ENCODE data around the gene PPP6C. TPM values are rescaled to one million over a fixed set of nuclear protein-coding genes. Genes with fewer than 3 reads are reported as not detected.
"Not testable (repeated sequence)": the region's sequence is repeated elsewhere in the genome, so short reads cannot be mapped to it uniquely, and the experiment has no call there.

The PPP6C gene
- total RNA-seq, 1 donor from 2014 or later = 23.3 TPM

DNA sequence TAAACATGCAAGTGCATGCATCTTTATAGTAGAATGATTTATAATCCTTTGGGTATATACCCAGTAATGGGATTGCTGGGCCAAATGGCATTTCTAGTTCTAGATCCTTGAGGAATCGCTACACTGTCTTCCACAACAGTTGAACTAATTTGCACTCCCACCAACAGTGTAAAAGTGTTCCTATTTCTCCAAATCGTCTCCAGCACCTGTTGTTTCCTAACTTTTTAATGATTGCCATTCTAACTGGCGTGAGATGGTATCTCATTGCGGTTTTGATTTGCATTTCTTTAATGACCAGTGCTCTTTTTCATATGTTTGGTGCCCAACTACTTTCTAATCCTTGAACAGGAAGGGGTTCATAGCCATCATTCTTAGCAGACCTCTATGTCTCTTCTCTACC lies 7.8 kb downstream of the PPP6C start:
- not testable (repeated sequence) for DNase-seq

DNA sequence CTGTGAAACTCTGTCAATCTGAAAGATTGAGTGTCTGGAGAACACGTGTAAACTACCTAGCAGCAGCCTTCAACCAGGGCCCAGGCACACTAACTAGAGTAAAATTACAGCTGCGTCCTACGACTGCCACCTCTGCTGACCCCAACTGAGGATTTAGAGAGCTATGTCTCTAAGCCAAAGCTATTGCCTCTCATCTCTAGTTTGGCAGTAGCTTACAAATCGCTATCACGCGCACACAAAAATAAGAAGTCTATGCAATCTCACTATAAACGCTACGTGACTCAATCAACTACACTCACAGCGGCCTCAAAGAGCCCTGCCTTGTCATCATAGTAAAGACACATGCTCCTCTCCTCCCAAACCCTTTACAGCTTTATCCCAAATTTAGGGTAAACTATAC lies 8.7 kb downstream of the PPP6C start:
- DNase-seq = no peak

DNA sequence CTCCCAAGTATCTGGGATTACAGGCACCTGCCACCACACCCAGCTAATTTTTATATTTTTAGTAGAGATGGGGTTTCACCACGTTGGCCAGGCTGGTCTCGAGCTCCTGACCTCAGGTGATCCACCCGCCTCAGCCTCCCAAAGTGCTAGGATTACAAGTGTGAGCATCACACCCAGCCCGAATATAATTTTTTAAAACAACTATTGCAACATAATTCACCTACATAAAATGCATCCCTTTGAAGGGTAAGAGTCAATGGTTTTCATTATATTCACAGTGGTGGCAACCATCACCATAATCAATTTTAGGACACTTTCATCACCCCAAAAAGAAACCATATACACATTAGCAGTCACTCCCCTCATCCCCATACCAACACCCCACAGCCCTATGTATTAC lies 9.8 kb downstream of the PPP6C start:
- DNase-seq = not testable (repeated sequence)

DNA sequence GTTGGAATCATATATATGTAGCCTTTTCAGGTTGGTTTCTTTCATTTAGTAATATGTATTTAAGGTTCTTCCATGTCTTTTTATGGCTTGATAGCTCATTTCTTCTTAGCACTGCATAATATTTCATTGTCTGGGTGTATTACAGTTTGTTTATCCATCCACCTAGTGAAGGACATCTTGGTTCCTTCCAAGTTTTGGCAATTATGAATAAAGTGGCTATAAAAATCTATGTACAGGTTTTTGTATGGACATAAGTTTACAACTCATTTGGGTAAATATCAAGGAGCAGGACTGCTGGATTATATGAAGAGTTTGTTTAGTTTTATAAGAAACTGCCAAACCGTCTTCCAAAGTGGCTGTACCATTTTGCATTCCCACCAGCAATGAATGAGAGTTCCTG lies 11.7 kb downstream of the PPP6C start:
- no peak for DNase-seq

DNA sequence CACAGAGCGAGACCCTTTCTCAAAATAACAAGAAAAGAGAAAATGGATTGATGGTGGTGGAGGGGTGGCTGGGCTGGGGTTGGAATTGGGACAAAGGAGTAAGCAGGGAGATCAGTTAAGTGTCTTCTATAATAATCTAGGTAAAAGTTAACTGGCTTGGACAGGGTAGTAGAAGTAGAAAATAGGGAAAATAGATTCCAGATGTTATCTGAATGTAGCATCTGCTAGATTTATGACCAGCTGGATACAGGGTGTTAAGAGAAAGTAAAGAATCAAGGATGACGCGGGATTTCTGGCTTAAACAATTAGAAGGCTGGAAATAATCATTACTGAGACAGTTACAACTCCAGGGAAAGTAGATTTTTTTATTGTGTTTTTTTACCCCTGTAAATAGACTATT lies 13.0 kb downstream of the PPP6C start:
- peak; percentile 72 for DNase-seq

DNA sequence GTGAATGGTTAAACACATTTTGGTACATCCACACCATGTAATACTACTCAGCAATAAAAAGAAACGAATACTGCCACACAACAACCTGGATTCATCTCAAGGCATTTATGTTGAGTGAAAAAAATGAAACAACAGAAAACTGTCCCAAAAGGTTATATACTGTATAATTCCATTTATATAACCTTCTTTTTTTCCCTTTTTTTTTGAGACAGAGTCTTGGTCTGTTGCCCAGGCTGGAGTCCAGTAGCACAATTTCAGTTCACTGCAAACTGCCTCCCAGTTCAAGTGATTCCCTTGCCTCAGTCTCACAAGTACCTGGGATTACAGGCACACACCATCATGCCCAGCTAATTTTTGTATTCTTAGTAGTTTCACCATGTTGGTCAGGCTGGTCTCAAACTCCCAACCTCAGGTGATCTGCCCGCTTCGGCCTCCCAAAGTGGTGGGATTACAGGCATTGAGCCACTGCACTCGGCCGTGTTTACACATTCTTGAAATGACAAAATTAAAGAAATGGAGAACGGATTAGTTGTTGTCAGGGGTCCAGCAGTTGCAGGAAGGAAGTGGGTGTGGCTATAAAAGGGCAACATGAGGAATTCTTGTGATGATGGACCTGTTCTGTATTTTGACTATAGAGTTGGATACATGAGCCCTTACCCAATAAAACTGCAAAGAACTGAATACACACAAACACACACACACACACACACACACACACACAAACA lies 17.4 kb downstream of the PPP6C start:
- DNase-seq = peak; percentile 19

DNA sequence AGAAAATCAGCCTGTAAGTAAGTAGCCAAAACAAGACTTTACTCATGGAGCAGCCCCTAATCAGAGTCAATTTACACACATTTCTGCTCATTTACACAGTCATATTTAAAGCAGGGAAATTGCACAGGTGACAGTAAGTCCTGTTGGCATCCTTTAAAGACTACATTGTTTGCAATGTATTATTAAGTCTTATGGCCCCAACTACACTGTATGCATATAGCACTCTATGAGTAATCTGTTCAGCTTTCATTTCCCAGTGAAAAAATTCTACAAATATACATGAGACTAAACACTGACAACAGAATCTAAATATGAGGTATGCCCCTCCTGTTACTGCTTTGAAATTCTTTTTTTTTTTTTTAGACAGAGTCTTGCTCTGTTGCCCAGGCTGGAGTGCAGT lies 19.7 kb downstream of the PPP6C start:
- no peak for DNase-seq

DNA sequence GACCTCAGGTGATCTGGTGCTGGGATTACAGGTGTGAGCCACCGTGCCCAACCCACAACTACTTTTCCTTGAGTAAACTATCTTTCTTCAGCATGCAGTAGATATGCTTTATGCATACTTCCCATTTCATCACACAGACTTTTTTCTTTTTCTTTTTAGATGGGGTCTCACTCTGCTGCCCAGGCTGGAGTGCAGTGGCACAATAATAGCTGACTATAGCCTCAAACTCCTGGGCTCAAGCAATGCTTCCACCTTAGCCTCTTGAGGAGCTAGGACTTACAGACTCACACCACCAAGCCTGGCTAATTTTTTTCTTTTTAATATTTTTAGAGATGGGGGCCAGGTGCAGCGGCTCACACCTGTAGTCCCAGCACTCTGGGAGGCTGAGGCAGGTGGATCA lies 22.8 kb downstream of the PPP6C start:
- DNase-seq = no peak

DNA sequence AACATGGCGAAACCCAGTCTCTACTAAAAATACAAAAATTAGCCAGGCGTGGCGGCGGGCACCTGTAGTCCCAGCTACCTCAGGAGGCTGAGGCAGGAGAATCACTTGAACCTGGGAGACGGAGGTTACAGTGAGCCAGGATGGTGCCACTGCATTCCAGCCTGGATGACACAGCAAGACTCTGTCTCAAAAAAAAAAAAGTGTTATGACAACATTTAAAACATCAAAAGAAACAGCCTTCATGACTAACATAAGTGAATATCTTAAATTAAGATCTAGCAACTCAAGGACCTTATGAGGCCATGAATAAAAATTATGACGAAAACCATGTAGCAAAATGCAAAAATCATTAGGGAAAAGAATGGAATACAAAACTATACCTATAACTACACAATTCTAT lies 26.7 kb downstream of the PPP6C start:
- not testable (repeated sequence) for DNase-seq

DNA sequence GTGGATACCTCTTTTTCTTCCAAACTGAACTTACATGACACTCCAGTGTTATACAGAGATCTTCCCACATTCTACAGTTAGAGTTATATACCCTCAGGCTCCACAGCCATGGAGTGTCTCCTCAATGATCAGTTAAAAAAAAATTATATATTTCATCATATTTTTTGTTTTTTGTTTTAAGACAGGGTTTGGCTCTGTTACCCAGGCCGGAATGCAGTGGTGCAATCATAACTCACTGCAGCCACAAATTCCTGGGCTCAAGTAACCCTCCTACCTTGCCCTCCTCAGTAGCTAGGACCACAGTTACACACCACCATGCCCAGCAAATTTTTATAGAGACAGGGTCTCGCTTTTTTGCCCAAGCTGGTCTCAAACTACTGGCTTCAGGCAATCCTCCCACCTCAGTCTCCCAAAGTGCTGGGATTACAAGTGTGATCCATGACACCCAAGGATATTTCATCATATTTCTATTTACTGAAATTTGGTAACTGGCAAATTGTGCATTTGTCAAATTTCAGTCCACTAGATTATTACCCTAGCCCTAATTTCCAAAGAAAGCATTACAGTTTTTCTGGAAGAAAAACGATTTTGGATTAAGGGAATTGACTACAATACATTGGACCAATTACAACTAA lies 28.2 kb downstream of the PPP6C start:
- no peak for DNase-seq

DNA sequence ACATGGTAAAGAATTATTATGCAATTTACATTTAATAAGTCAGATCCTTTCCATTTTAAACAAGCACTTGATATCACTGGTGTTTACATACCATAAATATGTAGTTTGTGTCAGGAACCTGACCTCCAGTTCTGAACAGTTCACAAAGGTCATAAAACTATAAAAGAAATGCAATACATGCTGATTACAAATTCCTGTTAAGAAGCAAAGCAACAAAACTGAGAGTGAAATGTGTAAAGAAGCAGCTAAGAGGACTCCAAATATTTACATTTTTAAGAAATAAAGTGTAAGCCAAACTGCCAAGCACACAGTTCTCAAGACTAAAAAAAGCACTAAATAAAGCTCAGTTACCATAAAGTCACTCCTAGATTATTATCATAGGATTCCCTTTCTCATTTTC lies 28.9 kb downstream of the PPP6C start:
- no peak for DNase-seq

DNA sequence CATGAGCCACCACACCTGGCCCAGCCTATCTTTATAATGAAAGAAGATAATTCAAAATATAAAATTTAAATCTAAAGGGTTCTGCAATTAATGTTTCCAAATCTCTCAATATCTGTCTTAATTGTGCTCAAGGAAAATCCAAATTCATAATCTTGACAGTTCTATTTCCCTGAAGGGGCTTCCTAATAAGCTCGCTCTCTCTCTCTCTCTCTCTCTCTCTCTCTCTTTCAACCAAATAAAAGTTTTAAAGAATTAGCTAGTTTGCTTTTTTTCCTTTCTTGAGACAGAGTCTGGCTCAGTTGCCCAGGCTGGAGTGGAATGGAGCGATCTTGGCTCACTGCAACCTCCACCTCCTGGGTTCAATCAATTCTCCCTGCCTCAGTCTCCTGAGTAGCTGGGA lies 33.1 kb downstream of the PPP6C start:
- no peak for DNase-seq

DNA sequence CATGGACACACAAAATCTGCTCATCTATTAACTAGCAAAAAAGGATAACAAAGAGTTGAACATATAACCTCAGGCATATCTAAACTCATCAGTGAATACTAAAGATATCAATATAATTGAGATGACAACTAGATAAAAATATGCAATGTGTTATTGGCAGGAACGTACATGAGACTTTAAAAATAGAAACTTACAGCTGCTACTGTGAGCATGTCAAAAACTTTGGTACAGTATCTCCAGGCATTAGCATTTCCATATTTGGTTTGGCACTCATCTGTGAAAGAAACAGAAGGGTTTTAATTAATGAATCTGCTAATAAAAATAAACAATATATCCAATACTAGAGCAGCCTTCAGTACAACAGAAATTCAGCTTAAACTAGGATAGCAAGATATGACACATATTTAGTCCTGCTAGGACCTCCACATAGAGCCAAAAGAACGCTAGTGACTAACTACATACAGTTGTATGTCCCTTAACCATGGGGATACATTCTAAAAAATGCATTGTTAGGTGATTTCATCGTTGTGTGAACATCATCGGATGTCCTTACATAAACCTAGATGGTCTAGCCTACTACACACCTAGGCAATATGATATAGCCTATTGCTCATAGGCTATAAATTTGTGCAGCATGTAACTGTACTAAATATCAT lies 35.8 kb downstream of the PPP6C start:
- DNase-seq = no peak

DNA sequence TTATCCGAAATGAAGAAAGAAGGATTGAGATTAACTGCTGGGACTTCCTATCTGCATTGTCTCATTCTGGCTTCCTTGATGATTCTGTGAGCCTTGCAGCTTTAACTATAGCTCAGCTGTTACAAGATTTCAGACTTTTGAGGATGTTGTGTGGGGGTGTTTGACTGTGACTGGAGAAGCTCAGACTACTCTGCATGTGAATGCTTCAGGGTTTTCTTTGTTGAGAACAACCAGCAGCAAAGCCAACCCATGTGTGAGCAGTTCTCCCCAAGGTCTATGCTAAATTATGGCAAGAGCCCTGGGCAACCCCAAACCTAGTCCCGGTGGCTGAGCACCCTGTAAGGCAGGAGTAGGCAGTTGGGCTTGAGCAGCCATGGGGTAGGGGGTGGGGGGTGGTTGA lies 37.9 kb downstream of the PPP6C start:
- no peak for DNase-seq

DNA sequence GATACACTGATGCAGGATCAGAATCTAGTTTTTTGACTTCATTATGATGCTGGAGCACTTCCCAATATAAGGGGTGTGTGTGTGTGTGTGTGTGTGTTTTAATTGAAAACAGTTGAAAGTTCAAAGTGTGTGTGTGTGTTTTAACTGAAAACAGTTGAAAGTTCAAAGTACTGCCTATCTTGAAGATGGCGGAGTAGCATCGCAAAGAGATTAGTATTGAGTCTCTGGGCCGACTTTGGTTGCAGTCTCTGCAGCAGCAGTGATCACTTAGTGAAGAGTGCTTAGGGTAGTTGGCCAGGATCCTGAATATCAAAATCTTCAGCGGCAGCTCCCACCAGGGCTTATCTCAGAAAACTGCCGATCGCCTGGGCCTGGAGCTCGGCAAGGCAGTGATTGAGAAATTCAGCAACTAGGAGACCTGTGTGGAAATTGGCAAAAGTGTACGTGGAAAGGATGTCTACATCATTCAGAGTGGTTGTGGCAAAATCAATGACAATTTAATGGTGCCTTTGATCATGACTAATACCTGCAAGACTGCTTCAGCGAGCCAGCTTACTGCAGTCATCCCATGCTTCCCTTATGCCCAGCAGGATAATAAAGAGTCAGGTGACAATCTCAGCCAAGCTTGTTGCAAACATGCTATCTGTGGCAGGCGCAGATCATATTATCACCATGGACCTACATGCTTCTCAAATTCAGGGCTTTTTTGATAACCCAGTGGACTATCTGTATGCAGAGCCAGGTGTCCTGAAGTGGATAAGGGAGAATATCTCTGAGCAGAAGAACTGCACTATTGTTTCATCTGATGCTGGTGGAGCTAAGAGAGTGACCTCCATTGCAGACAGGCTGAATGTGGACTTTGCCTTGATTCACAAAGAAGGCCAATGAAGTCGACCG lies 39.0 kb downstream of the PPP6C start:
- DNase-seq = no peak

DNA sequence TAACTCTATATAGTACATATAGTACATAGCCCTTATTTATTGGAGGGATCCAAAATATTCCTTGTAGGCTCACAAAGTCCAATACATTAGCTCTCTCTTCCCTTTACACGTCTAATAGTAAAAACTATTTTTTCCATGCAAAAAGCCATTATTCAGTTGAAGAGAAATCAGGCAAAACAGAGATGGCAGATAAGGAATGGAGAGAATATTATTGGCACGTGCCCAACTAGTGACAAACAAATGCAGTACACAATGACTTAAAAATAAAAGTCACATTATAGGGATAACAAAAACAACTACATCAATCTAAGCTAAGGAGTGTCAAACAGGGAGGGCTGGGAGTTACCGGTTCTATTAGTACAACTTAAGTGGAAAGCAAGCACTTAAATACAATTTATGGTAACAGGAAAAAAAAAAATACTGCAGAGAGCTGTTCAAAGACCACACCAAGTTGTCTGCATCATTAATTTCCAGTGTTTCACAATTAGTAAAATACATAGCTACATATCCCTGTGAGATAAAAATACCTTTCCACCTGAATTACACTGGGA lies 42.1 kb downstream of the PPP6C start:
- DNase-seq = no peak

DNA sequence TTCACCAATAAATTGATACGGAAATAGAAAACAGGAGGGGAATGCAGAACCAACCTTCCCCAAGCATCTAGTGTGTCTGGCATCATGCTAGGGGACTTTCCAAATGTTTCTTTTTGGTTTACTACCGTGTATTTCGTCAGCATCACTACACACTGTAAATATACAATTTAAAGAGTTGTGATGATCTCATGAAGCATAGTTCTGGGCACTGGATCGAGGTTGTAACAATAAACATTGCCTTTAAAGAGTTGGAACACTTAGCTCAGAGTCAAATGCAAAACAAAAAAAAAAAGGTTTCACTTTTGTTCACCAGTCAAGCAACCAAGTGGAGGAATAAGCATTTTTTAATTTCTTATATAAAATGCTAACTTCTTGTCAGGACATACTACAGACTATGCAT lies 43.4 kb downstream of the PPP6C start:
- DNase-seq = peak; percentile 14

DNA sequence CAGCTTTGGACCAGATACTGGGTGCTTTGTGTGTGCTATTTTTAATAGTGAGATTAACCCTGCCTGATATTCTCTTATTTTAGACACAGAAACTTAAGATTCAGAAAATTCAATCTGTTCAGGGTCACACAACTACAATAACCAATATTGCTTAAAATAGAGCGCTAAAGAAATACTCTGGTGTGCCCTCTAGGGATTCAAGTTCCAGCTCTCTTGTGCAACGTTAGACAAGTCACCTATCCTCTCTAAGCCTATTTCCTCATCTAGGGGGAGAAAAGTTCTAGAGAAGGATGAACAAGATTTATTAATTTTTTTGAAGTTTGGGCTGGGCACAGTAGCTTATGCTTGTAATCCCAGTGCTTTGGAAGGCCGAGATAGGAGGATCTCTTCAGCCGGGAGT lies 44.2 kb downstream of the PPP6C start:
- no peak for DNase-seq

DNA sequence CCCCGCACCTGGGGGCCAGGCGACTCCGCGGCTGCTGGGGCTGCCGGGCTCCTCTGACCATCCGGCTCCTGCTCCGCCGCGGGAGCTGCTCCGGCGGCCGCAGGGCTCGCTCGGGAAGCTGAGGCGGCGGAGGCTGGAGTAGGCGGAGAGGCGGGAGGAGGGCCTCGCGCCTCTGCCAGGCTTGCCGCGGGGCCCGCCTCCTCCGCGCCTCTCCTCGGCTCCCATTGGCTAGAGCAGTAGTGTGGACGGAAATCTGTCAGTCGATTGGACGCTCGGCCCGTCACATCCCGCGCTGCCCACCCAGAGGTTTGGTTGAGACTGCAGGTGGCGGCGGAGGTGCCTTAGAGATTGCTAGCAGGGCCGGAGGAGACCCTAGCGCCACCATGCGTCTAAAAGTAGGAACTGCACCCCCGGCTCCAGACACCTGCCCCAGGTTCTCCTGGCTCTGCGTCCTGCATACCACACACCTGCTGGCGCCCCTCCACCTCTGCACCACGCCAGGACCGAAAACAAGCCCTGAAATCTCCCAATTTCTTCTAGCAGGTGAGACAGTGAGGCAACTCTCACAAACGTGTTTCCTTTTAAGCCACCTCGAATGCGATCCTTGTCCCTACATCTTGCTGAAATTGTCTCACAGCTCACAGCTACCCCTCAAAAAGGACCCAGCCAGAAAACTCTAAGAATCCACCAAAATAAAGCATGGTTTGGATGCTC lies 46.1 kb downstream of the PPP6C start, which contains the start of gene SCAI:
SCAI (minus strand) TSS at position 152 of the 714 bp plus-strand sequence; CDS start at position 61, 91 bp downstream.
- DNase-seq = peak; percentile 100

DNA sequence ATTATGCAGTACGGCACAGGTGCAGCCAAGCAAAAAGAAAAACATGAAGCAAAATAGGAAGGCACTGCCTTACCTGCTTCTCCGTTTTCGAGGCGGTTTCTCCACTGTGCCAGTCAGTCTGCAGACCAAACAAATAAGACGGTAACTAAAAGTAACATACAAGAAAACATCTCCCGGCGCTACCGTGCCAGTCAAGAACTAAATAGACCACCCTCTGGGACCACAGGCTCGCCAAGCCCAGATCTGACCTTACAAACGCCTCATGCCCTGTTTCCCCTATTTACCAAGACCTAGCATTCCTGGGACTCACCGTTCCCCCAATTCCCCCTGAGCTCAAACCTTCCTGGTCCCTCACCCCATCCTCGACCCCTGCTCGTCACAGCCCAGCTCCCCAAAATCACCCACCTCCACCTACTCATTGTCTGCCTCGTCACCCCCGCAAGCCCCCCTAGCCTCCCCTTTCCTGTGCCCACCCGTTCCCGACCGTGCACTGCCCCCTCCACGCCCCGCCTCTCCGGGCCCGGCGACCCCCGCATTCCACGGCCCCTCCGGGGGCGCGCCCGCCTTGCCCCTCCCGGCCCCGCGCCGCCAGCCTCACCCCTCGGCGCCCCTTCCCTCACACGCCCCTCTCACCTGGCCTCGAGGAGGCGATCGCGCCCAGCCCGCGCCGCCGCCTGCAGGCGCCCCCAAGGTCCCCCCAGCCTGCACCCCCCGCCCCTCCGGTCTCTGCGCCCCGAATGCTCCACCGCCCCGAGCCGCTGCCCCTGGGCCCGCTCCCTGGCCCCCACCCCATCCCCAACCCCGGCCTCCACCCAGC lies 46.8 kb downstream of the PPP6C start:
- DNase-seq = peak; percentile 16

DNA sequence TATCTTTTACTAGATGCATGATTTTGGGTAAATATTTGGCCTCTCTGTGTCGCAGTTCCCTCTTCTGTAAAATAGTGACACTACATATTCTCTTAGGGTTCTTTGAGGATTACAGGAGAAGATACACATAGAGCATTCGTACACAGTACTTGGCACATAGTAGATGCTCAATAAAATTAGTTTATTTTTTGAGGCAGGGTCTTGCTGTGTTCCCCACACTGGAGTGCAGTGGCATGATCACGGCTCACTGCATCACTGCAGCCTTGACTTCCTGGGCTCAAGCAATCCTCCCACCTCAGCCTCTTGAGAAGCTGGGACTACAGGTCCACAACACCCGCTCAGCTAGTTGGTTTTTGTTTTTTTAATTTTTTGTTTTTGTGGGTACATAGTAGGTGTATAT lies 47.9 kb downstream of the PPP6C start:
- no peak for DNase-seq
